Adrenal gland (tissue), 12 donors: Measurements from ENCODE around the gene MYH10. TPM values are rescaled to one million over a fixed set of nuclear protein-coding genes. Genes with fewer than 3 reads are reported as not detected.

Experiments used
- DNase-seq, 7 donors: peaks; one replicate each; pipeline ENCODE4 v3.0.0-alpha.2; 2019 to 2020
- H3K27ac ChIP-seq, 5 donors: fragments of 200-600 bp; sonication (generic) in 4 of 5; 1 replicate in 3 of 5; 2 replicates in 2 of 5; pipeline versions ENCODE4 v1.5.1 to v1.8.0; 2016 to 2020; ENCODE audit warnings: mild to moderate bottlenecking in 1 of 5
- H3K27me3 ChIP-seq: fragments of 200-600 bp; 2 replicates; pipeline ENCODE4 v1.8.0; 2021
- H3K36me3 ChIP-seq, 2 donors: fragments of 200-600 bp; replicated peaks in 1 of 2; 1 replicate in 1 of 2; 2 replicates in 1 of 2; pipeline versions ENCODE4 v1.5.1 to v1.8.0; 2018 to 2022
- H3K4me1 ChIP-seq, 2 donors: fragments of 200-600 bp; replicated peaks in 1 of 2; 1 replicate in 1 of 2; 2 replicates in 1 of 2; pipeline versions ENCODE4 v1.5.1 to v1.8.0; 2018 to 2021
- H3K4me3 ChIP-seq, 4 donors: fragments of 200-600 bp; sonication (generic) in 3 of 4; one replicate each; pipeline ENCODE4 v1.5.1; 2016 to 2018
- H3K9me3 ChIP-seq, 3 donors: fragments of 200-600 bp; sonication (generic) in 1 of 3; replicated peaks in 1 of 3; 1 replicate in 2 of 3; 2 replicates in 1 of 3; pipeline versions ENCODE4 v1.5.1 to v1.8.0; 2016 to 2021
- CTCF ChIP-seq, 6 experiments: fragments of 450-650 bp in 4 of 6; fragments of 200-600 bp in 2 of 6; sonication (generic) in 1 of 6; IDR thresholded peaks; 1 replicate in 5 of 6; 2 replicates in 1 of 6; pipeline versions ENCODE4 v1.5.1 to v1.8.0; 2016 to 2021; ENCODE audit warnings: antibody characterized with exemption in 6 of 6, mild to moderate bottlenecking in 2 of 6, moderate library complexity in 1 of 6
- POLR2A ChIP-seq, 2 donors: fragments of 450-650 bp; IDR thresholded peaks; one replicate each; pipeline ENCODE4 v1.6.1; 2017; ENCODE audit warnings: antibody characterized with exemption in 2 of 2, mild to moderate bottlenecking in 2 of 2, moderate library complexity in 1 of 2
- WGBS, 4 donors: extraction: QIAGEN DNeasy Blood & Tissue Kit in 2 of 4; methylation state at CpG; one replicate each; pipeline versions ENCODE4 v1.1.5 to v1.1.7; 2013 to 2017; 5-methylcytosine and 5-hydroxymethylcytosine counted together
- intact Hi-C, 2 donors: fragments of 100-400 bp; cut with DNase I; formaldehyde crosslinking; loops; one replicate each; pipeline versions ENCODE4 v1.14.1 to v1.15.0; 2022 to 2023
- polyA plus RNA-seq, 3 donors: library from polyadenylated mRNA; stranded (reverse); fragments of 200-250 nt in 2 of 3; fragments of 350-450 nt in 1 of 3; fragmentation: Illumina TruSeq in 1 of 3; extraction: RNeasy Lipid Tissue Mini Kit (QIAGEN cat#74804) in 1 of 3; gene quantifications; one replicate each; pipeline ENCODE4 v1.2.3, GENCODE V29; 2013 to 2014
- total RNA-seq, 9 donors: library from RNA; depleted of rRNA in 4 of 9; stranded (reverse); fragments of >200 nt in 4 of 9; fragments of 120-200 nt in 1 of 9; fragmentation: NEBNext Ultra II Directional in 1 of 9; extraction: Animal tissue kit (Norgen Biotek cat#: 25700) in 1 of 9; gene quantifications; one replicate each; pipeline versions ENCODE4 v1.1.0 to v1.2.4, GENCODE V29; 2013 to 2023
- donor health status: healthy with polysubstance abuse.
- donor health status: Bipolar disorder and iron deficiency.
- donor health status: DM: yes; HTN: yes; CAD: no.
- donor health status: DM: no; HTN: no; CAD: no.
- donor health status: DM: no; HTN: no; CAD: no.
- donor health status: DM: yes; HTN: yes; CAD: no.

The MYH10 gene
- total and polyA plus RNA-seq, 12 donors: 9.8 to 101 (median 41.0) TPM

- Histone ChIP-seq H3K27me3 (no peaks in the 10 kb centered on the region), H3K4me1 (peaks cover 12 to 30% of the 10 kb centered on the region in 2 donors), H3K9me3 (no peaks in the 10 kb centered on the region), H3K27ac (no peak overlapping the region), H3K4me3 (no peak overlapping the region), H3K36me3 (peaks cover 0 to 40% of the 10 kb centered on the region in 2 donors)
- intact Hi-C loops: no loop called here
- TF ChIP-seq POLR2A (IDR thresholded peaks at IDR 0.05): no peak
- no peak for TF ChIP-seq CTCF (IDR thresholded peaks at IDR 0.05)
- peak in 1 of 7 donors; percentile 37 for DNase-seq
- WGBS, 4 donors: 84 to 88% (median 85%) methylated on average over 16 of the region's 16 CpGs
These were observed 163.0 kb downstream of the MYH10 start for GRCh38 chr17:8467527-8467926.

- H3K9me3 ChIP-seq: no peaks in the 10 kb centered on the region
- peak in 1 of 7 donors; percentile 41 for DNase-seq
- peaks cover 0 to 43% of the 10 kb centered on the region in 2 donors for H3K36me3 ChIP-seq
- H3K4me1 ChIP-seq: peaks cover 12 to 30% of the 10 kb centered on the region in 2 donors
- 89 to 94% (median 92%) methylated on average over 14 to 21 of the region's 21 CpGs for WGBS, 4 donors
- H3K4me3 ChIP-seq: no peak overlapping the region
- intact Hi-C loops: no loop called here
- H3K27ac ChIP-seq: no peak overlapping the region
- H3K27me3 ChIP-seq: no peaks in the 10 kb centered on the region
- TF ChIP-seq POLR2A (IDR thresholded peaks at IDR 0.05) (no peak), CTCF (IDR thresholded peaks at IDR 0.05) (no peak)
These were observed 163.7 kb downstream of the MYH10 start for GRCh38 chr17:8466873-8467272.

- no peaks in the 10 kb centered on the region for H3K27me3 ChIP-seq
- peak in 1 of 7 donors; percentile 47 for DNase-seq
- no peak for TF ChIP-seq POLR2A (IDR thresholded peaks at IDR 0.05)
- TF ChIP-seq CTCF (IDR thresholded peaks at IDR 0.05): no peak
- peaks cover 12 to 30% of the 10 kb centered on the region in 2 donors for H3K4me1 ChIP-seq
- intact Hi-C loops: no loop called here
- H3K4me3 ChIP-seq: no peak overlapping the region
- H3K36me3 ChIP-seq: peaks cover 0 to 42% of the 10 kb centered on the region in 2 donors
- WGBS, 4 donors: 72 to 92% (median 84%) methylated on average over 3 of the region's 3 CpGs
- H3K27ac ChIP-seq: no peak overlapping the region
- H3K9me3 ChIP-seq: no peaks in the 10 kb centered on the region
These were observed 164.1 kb downstream of the MYH10 start for GRCh38 chr17:8466456-8466855.

DNA sequence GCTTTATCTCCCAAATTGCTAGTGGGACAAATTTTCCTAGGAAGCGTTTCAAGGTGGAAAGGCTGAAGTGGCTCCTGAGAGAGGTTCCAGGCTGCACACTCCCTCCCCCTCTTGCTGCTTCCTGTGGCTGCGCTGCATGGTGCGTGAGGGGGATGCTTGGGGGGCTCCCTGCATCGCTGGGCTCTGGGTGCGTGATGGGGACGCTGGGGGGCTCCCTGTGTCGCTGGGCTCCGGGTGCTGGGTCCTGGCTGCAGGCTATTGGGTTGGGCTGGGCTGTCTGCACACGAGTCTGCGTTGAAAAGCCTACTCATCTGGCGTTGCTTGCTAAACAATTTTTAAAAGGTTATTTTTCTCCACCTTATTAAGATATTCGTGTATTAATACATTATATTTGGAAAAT is 164.8 kb downstream of the MYH10 start:
- peaks cover 0 to 47% of the 10 kb centered on the region in 2 donors for H3K36me3 ChIP-seq
- DNase-seq: peak in 1 of 7 donors; percentile 43
- intact Hi-C loops: no loop called here
- H3K9me3 ChIP-seq: no peaks in the 10 kb centered on the region
- H3K4me1 ChIP-seq: peaks cover 12 to 24% of the 10 kb centered on the region in 2 donors
- WGBS, 4 donors: 63 to 70% (median 66%) methylated on average over 9 to 12 of the region's 12 CpGs
- TF ChIP-seq POLR2A (IDR thresholded peaks at IDR 0.05) (no peak), CTCF (IDR thresholded peaks at IDR 0.05) (no peak)
- H3K4me3 ChIP-seq: no peak overlapping the region
- H3K27ac ChIP-seq: no peak overlapping the region
- no peaks in the 10 kb centered on the region for H3K27me3 ChIP-seq
